B cell (primary cell): ENCODE measurements around the gene TRIM46. TPM values are rescaled to one million over a fixed set of nuclear protein-coding genes. Genes with fewer than 3 reads are reported as not detected.

Experiments
- ATAC-seq: fragments of 200-7000 bp; cut with Tn5 transposase; one replicate; pipeline ENCODE4 v1.10.0; 2021; ENCODE audit warnings: low read depth, mild to moderate bottlenecking, moderate number of reproducible peaks, moderate library complexity
- CTCF ChIA-PET: fragments of 350-600 bp; sonication (Branson Sonifier 250); formaldehyde crosslinking; loops from one replicate; lab custom pipeline; 2021; ENCODE audit warnings: antibody characterized with exemption, inconsistent platforms; lab: Charles Lee
- POLR2A ChIA-PET: fragments of 350-600 bp; sonication (Branson Sonifier 250); formaldehyde crosslinking; loops from one replicate; lab custom pipeline; 2021; ENCODE audit warnings: antibody characterized with exemption; lab: Charles Lee
- DNase-seq: peaks from one replicate; pipeline ENCODE4 v3.0.0; 2013
- H2AFZ ChIP-seq: 2 replicates; pipeline ENCODE4 v1.6.1; 2012; ENCODE audit warnings: mild to moderate bottlenecking, low read depth, low read length; ENCODE audit not compliant: insufficient read depth, poor library complexity, severe bottlenecking
- H3K27ac ChIP-seq, 2 donors: 1 replicate in 1 of 2; 2 replicates in 1 of 2; pipeline ENCODE4 v1.5.1; 2012 to 2013; ENCODE audit warnings: low read length in 2 of 2, mild to moderate bottlenecking in 2 of 2, moderate library complexity in 1 of 2
- H3K27me3 ChIP-seq, 4 experiments: fragments of 200-600 bp in 1 of 4; sonication (generic) in 1 of 4; replicated peaks in 1 of 4; 1 replicate in 2 of 4; 2 replicates in 2 of 4; pipeline versions ENCODE4 v1.6.1 to v1.7.0; 2013 to 2016; ENCODE audit warnings: low read length in 3 of 4, mild to moderate bottlenecking in 2 of 4, mixed read lengths in 1 of 4, moderate library complexity in 1 of 4; ENCODE audit not compliant: insufficient read depth in 4 of 4, control insufficient read depth in 3 of 4; ENCODE audit errors: control extremely low read depth in 1 of 4
- H3K36me3 ChIP-seq, 2 experiments: replicated peaks in 1 of 2; 1 replicate in 1 of 2; 2 replicates in 1 of 2; pipeline versions ENCODE4 v1.6.1 to v1.7.1; 2013; ENCODE audit warnings: low read length in 1 of 2; ENCODE audit not compliant: insufficient read depth in 2 of 2, control insufficient read depth in 1 of 2; ENCODE audit errors: control extremely low read depth in 1 of 2, extremely low read depth in 1 of 2
- H3K4me1 ChIP-seq, 2 donors: fragments of 200-600 bp in 1 of 2; sonication (generic) in 1 of 2; 1 replicate in 1 of 2; 2 replicates in 1 of 2; pipeline versions ENCODE4 v1.5.1 to v1.6.1; 2013 to 2017; ENCODE audit warnings: low read length in 2 of 2; ENCODE audit not compliant: control insufficient read depth in 2 of 2, insufficient read depth in 2 of 2
- H3K4me2 ChIP-seq: replicated peaks from 2 replicates; pipeline ENCODE3; 2012; ENCODE audit warnings: mild to moderate bottlenecking, low read depth, low read length; ENCODE audit not compliant: poor library complexity, severe bottlenecking
- H3K4me3 ChIP-seq, 5 experiments: fragments of 200-600 bp in 1 of 5; sonication (generic) in 1 of 5; 1 replicate in 3 of 5; 2 replicates in 2 of 5; pipeline versions ENCODE4 v1.5.1 to v1.7.0; 2011 to 2016; ENCODE audit warnings: low read length in 4 of 5, mild to moderate bottlenecking in 4 of 5, low read depth in 2 of 5, control low read depth in 1 of 5, moderate library complexity in 1 of 5; ENCODE audit not compliant: insufficient read depth in 1 of 5; ENCODE audit errors: control extremely low read depth in 1 of 5, extremely low read depth in 1 of 5
- H3K79me2 ChIP-seq: fragments of 200-600 bp; sonication (generic); one replicate; pipeline ENCODE4 v1.6.0; 2016; ENCODE audit warnings: low read length; ENCODE audit not compliant: control insufficient read depth, insufficient read depth
- H3K9ac ChIP-seq: fragments of 200-600 bp; sonication (generic); 2 replicates; pipeline ENCODE4 v1.6.1; 2017; ENCODE audit warnings: mild to moderate bottlenecking, low read length, moderate library complexity
- H3K9me3 ChIP-seq, 3 donors: one replicate each; pipeline versions ENCODE4 v1.6.1 to v1.7.1; 2013; ENCODE audit warnings: low read length in 2 of 3; ENCODE audit not compliant: control insufficient read depth in 2 of 3, insufficient read depth in 1 of 3; ENCODE audit errors: control extremely low read depth in 1 of 3
- H4K20me1 ChIP-seq: 2 replicates; pipeline ENCODE4 v1.6.0; 2012; ENCODE audit warnings: mild to moderate bottlenecking, low read length; ENCODE audit not compliant: insufficient read depth, control insufficient read depth, poor library complexity, severe bottlenecking
- H3K27ac Mint-ChIP-seq: one replicate; pipeline ENCODE4 v1.8.0; 2021; ENCODE audit warnings: mixed read lengths
- H3K27me3 Mint-ChIP-seq: one replicate; pipeline ENCODE4 v1.8.0; 2021; ENCODE audit warnings: mixed read lengths
- H3K4me1 Mint-ChIP-seq: one replicate; pipeline ENCODE4 v1.8.0; 2021; ENCODE audit warnings: mixed read lengths
- H3K4me3 Mint-ChIP-seq: one replicate; pipeline ENCODE4 v1.8.0; 2021; ENCODE audit warnings: mixed read lengths
- H3K9me3 Mint-ChIP-seq: one replicate; pipeline ENCODE4 v1.8.0; 2022; ENCODE audit warnings: mixed read lengths; ENCODE audit not compliant: insufficient read depth
- CTCF ChIP-seq: fragments of 200-600 bp; IDR thresholded peaks from one replicate; pipeline ENCODE4 v1.8.0; 2022; ENCODE audit warnings: antibody characterized with exemption, mild to moderate bottlenecking
- EZH2 ChIP-seq: IDR thresholded peaks from 2 replicates; pipeline ENCODE4 v1.6.1; 2012; ENCODE audit warnings: borderline replicate concordance, low read depth, mild to moderate bottlenecking, moderate library complexity, low read length; ENCODE audit not compliant: insufficient read depth, poor library complexity, severe bottlenecking
- WGBS: methylation state at CpG from one replicate; pipeline ENCODE4 v1.1.5; 2013; ENCODE audit warnings: missing lambda C conversion rate; ENCODE audit not compliant: insufficient coverage; 5-methylcytosine and 5-hydroxymethylcytosine counted together
- intact Hi-C: fragments of 100-400 bp; cut with micrococcal nuclease; formaldehyde crosslinking; loops from one replicate; pipeline ENCODE4 v1.10.0; 2022
- polyA plus RNA-seq: library from polyadenylated mRNA; depleted of rRNA; stranded (reverse); fragments of >200 nt; gene quantifications from 2 replicates; pipeline ENCODE4 v1.2.3, GENCODE V29; 2012
- total RNA-seq, 2 donors: library from RNA; stranded (reverse); fragments of 120-200 nt in 1 of 2; gene quantifications; 1 replicate in 1 of 2; 2 replicates in 1 of 2; pipeline versions ENCODE4 v1.2.3 to v1.2.4, GENCODE V29; 2013 to 2022

Gene TRIM46
- total and polyA plus RNA-seq, 2 donors (not counting 1 experiment from before 2014, with no cell fraction given), result 2.6 to 3.4 TPM

DNA sequence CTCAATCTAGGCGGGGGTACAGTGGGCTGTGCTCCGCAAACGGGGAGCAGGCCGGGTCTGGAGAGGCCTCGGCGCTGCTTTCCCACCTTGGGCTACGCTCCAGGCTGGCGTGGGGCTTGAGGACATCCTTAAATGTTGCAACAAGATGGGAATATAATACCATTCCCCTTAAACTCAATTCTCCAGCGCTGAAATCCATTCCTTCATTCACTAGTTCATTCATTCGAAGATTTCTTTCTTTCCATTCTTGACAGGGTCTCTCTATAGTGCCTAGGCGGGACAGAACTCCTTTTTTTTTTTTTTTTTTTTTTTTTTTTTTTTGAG is 33.1 kb upstream of the TRIM46 start:
- DNase-seq (no peak), ATAC-seq (no peak)
- Histone ChIP-seq H3K4me1 (peaks cover 16 to 21% of the 10 kb centered on the region in 2 donors), H3K4me3 (peak overlapping the region in 4 of 5 experiments; percentile 66 to 89 (median 87)), H4K20me1 (peaks cover 9% of the 10 kb centered on the region), H3K79me2 (peaks cover 33% of the 10 kb centered on the region), H2AFZ (peak overlapping the region; percentile 86), H3K4me2 (peak overlapping the region; percentile 92), H3K9ac (peak overlapping the region; percentile 86), H3K9me3 (no peaks in the 10 kb centered on the region), H3K27me3 (no peaks in the 10 kb centered on the region), H3K27ac (peak overlapping the region in 1 of 2 donors; percentile 58), H3K36me3 (peaks cover 0 to 5% of the 10 kb centered on the region in 2 experiments)
- no peaks in the 10 kb centered on the region for H3K27me3 Mint-ChIP-seq
- H3K9me3 Mint-ChIP-seq, result no peaks in the 10 kb centered on the region
- 8% methylated on average over 8 of the region's 11 CpGs for WGBS
- H3K4me3 Mint-ChIP-seq, result peak overlapping the region; percentile 99
- CTCF ChIA-PET, result interaction anchor here (0.6 to 1.4 kb wide), 4 partner anchors 26 to 195 kb away, joined by 3 to 5 read pairs (median 3); no protein-coding TSS in a partner anchor
- peaks cover 37% of the 10 kb centered on the region for H3K4me1 Mint-ChIP-seq
- POLR2A ChIA-PET, result interaction anchor here (0.9 to 1.6 kb wide), 2 partner anchors 10 to 32 kb away, joined by 5 read pairs; partner anchors contain the start of gene KRTCAP2
- peak overlapping the region; percentile 94 for H3K27ac Mint-ChIP-seq
- TF ChIP-seq EZH2 (no peak), CTCF (no peak)
- intact Hi-C loops, result loop anchor here (1.0 kb wide), 4 partner anchors 9 to 32 kb away; partner anchors contain the start of gene EFNA1

DNA sequence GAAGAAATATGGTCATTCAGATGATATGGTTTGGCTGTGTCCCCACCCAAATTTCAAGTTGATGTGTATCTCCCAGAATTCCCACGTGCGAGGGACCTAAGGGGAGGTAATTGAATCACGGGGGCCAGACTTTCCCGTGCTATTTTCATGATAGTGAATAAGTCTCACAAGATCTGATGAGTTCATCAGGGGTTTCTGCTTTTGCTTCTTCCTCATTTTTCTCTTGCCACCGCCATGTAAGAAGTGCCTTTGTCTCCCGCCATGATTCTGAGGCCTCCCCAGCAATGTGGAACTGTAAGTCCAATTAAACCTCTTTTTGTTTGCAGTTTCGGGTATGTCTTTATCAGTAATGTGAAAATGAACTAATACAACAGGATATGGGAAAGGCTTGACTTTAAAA is 31.9 kb upstream of the TRIM46 start:
- peaks cover 0 to 5% of the 10 kb centered on the region in 2 experiments for H3K36me3 ChIP-seq
- ChIA-PET POLR2A (no interaction called here), CTCF (interaction anchor here (1.4 to 5.7 kb wide), 3 partner anchors 25 to 56 kb away, joined by 4 to 19 read pairs (median 14); no protein-coding TSS in a partner anchor)
- no peaks in the 10 kb centered on the region for H3K9me3 ChIP-seq
- no peak overlapping the region for H3K9ac ChIP-seq
- H3K27me3 ChIP-seq, result no peaks in the 10 kb centered on the region
- no peak overlapping the region for H3K4me3 ChIP-seq
- ATAC-seq, result no peak
- H3K79me2 ChIP-seq, result peaks cover 33% of the 10 kb centered on the region
- 93% methylated on average over 3 of the region's 7 CpGs for WGBS
- intact Hi-C loops, result no loop called here
- no peak for DNase-seq
- peaks cover 33% of the 10 kb centered on the region for H3K4me1 Mint-ChIP-seq
- H3K27ac Mint-ChIP-seq, result no peak overlapping the region
- H3K4me3 Mint-ChIP-seq, result no peak overlapping the region
- H3K9me3 Mint-ChIP-seq, result no peaks in the 10 kb centered on the region
- H3K27ac ChIP-seq, result no peak overlapping the region
- H3K4me2 ChIP-seq, result no peak overlapping the region
- TF ChIP-seq CTCF, result no peak
- TF ChIP-seq EZH2, result no peak
- peaks cover 14 to 19% of the 10 kb centered on the region in 2 donors for H3K4me1 ChIP-seq
- H4K20me1 ChIP-seq, result peaks cover 9% of the 10 kb centered on the region
- H2AFZ ChIP-seq, result no peak overlapping the region
- no peaks in the 10 kb centered on the region for H3K27me3 Mint-ChIP-seq
